ENCODE data around the gene TMA7. TPM values are rescaled to one million over a fixed set of nuclear protein-coding genes. Genes with fewer than 3 reads are reported as not detected.
A peak's percentile ranks its signal among the peaks of the same experiment; 100 is the strongest.

Gene TMA7
- total and polyA plus RNA-seq, 2 of the 13 experiments (the other 11 are each of a cell fraction or from before 2014, with no cell fraction given), result 100 to 486 TPM

DNA sequence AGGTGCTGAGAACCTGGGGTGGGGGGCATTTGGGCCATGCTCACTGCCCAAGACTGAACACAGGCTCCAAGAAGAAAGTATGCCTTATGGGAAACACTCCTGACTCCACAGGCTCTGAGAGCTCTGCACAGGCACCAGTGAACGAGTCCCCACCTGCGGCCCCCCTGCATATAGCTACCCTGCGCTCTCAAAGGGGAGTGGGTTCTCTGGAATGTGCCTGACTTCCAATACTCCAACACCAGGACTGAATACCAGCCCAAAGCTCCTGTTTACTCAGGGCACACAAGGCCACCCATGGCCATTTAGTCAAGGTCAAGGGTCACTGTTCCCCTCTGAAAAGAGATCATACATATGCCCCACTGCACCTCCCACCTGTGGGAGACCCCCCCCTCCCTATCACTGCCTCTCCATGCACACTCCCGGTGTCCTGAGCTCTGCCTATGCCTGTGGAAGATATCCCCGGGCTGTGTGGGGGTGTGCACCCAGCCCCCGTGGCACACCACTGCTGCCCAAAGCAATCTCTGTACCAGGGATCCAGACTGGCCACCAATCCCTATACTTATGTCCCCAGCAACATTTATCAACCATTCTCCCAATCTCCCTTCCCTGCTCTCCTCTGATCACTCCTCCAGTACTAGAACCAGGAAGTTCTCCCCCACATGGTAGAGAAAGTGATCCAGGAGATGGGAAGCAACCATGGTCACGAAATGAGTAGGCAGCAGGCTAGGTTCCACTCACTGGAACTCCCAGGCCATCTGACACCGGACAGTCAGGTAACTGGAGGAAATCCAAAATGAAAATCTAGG, 8.6 kb upstream of the TMA7 start (continued):
- TF ChIP-seq DZIP1 (CRISPR knock-in tag; IDR thresholded peaks at IDR 0.05), result no peak
- TF ChIP-seq, protein P1, sequence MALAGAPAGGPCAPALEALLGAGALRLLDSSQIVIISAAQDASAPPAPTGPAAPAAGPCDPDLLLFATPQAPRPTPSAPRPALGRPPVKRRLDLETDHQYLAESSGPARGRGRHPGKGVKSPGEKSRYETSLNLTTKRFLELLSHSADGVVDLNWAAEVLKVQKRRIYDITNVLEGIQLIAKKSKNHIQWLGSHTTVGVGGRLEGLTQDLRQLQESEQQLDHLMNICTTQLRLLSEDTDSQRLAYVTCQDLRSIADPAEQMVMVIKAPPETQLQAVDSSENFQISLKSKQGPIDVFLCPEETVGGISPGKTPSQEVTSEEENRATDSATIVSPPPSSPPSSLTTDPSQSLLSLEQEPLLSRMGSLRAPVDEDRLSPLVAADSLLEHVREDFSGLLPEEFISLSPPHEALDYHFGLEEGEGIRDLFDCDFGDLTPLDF (CRISPR knock-in tag; IDR thresholded peaks at IDR 0.05), result no peak
- no peak for TF ChIP-seq HNRNPLL (IDR thresholded peaks at IDR 0.05; ENCODE audit: low read depth, low read length, poor library complexity, severe bottlenecking)
- no peak; the same call in 1 of the 2 replicates for TF ChIP-seq ZNF605 (CRISPR knock-in tag; IDR thresholded peaks at IDR 0.05)
- TF ChIP-seq, protein P2, sequence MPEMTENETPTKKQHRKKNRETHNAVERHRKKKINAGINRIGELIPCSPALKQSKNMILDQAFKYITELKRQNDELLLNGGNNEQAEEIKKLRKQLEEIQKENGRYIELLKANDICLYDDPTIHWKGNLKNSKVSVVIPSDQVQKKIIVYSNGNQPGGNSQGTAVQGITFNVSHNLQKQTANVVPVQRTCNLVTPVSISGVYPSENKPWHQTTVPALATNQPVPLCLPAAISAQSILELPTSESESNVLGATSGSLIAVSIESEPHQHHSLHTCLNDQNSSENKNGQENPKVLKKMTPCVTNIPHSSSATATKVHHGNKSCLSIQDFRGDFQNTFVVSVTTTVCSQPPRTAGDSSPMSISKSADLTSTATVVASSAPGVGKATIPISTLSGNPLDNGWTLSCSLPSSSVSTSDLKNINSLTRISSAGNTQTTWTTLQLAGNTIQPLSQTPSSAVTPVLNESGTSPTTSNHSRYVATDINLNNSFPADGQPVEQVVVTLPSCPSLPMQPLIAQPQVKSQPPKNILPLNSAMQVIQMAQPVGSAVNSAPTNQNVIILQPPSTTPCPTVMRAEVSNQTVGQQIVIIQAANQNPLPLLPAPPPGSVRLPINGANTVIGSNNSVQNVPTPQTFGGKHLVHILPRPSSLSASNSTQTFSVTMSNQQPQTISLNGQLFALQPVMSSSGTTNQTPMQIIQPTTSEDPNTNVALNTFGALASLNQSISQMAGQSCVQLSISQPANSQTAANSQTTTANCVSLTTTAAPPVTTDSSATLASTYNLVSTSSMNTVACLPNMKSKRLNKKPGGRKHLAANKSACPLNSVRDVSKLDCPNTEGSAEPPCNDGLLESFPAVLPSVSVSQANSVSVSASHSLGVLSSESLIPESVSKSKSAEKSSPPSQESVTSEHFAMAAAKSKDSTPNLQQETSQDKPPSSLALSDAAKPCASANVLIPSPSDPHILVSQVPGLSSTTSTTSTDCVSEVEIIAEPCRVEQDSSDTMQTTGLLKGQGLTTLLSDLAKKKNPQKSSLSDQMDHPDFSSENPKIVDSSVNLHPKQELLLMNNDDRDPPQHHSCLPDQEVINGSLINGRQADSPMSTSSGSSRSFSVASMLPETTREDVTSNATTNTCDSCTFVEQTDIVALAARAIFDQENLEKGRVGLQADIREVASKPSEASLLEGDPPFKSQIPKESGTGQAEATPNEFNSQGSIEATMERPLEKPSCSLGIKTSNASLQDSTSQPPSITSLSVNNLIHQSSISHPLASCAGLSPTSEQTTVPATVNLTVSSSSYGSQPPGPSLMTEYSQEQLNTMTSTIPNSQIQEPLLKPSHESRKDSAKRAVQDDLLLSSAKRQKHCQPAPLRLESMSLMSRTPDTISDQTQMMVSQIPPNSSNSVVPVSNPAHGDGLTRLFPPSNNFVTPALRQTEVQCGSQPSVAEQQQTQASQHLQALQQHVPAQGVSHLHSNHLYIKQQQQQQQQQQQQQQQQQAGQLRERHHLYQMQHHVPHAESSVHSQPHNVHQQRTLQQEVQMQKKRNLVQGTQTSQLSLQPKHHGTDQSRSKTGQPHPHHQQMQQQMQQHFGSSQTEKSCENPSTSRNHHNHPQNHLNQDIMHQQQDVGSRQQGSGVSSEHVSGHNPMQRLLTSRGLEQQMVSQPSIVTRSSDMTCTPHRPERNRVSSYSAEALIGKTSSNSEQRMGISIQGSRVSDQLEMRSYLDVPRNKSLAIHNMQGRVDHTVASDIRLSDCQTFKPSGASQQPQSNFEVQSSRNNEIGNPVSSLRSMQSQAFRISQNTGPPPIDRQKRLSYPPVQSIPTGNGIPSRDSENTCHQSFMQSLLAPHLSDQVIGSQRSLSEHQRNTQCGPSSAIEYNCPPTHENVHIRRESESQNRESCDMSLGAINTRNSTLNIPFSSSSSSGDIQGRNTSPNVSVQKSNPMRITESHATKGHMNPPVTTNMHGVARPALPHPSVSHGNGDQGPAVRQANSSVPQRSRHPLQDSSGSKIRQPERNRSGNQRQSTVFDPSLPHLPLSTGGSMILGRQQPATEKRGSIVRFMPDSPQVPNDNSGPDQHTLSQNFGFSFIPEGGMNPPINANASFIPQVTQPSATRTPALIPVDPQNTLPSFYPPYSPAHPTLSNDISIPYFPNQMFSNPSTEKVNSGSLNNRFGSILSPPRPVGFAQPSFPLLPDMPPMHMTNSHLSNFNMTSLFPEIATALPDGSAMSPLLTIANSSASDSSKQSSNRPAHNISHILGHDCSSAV (CRISPR knock-in tag; IDR thresholded peaks at IDR 0.05; ENCODE audit: borderline replicate concordance), result no peak
- TF ChIP-seq XRCC5 (optimal IDR thresholded peaks at IDR 0.05; ENCODE audit: low read length), result peak; percentile 63
- TF ChIP-seq, protein P3, sequence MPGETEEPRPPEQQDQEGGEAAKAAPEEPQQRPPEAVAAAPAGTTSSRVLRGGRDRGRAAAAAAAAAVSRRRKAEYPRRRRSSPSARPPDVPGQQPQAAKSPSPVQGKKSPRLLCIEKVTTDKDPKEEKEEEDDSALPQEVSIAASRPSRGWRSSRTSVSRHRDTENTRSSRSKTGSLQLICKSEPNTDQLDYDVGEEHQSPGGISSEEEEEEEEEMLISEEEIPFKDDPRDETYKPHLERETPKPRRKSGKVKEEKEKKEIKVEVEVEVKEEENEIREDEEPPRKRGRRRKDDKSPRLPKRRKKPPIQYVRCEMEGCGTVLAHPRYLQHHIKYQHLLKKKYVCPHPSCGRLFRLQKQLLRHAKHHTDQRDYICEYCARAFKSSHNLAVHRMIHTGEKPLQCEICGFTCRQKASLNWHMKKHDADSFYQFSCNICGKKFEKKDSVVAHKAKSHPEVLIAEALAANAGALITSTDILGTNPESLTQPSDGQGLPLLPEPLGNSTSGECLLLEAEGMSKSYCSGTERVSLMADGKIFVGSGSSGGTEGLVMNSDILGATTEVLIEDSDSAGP (CRISPR knock-in tag; IDR thresholded peaks at IDR 0.05; ENCODE audit: borderline replicate concordance), result no peak
- TF ChIP-seq, protein P4, sequence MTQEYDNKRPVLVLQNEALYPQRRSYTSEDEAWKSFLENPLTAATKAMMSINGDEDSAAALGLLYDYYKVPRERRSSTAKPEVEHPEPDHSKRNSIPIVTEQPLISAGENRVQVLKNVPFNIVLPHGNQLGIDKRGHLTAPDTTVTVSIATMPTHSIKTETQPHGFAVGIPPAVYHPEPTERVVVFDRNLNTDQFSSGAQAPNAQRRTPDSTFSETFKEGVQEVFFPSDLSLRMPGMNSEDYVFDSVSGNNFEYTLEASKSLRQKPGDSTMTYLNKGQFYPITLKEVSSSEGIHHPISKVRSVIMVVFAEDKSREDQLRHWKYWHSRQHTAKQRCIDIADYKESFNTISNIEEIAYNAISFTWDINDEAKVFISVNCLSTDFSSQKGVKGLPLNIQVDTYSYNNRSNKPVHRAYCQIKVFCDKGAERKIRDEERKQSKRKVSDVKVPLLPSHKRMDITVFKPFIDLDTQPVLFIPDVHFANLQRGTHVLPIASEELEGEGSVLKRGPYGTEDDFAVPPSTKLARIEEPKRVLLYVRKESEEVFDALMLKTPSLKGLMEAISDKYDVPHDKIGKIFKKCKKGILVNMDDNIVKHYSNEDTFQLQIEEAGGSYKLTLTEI (CRISPR knock-in tag; conservative IDR thresholded peaks at IDR 0.05), result no peak
- TF ChIP-seq SP5 (CRISPR knock-in tag; IDR thresholded peaks at IDR 0.05; ENCODE audit: borderline replicate concordance, low read depth), result peak; percentile 99
- peak; percentile 59; the same call in 1 of the 2 replicates for TF ChIP-seq ZIK1 (CRISPR knock-in tag; IDR thresholded peaks at IDR 0.05; ENCODE audit: borderline replicate concordance, low read depth)
- TF ChIP-seq SETDB1 (CRISPR knock-in tag; IDR thresholded peaks at IDR 0.05; ENCODE audit: borderline replicate concordance), result no peak
